GM12878 (cell line): ENCODE measurements around the gene ZNF808. TPM values are rescaled to one million over a fixed set of nuclear protein-coding genes. Genes with fewer than 3 reads are reported as not detected.

Source experiments
- ATAC-seq: fragments of 200-7000 bp; cut with Tn5 transposase; 3 replicates; pipeline ENCODE4 v1.9.1; 2020; ENCODE audit warnings: mild to moderate bottlenecking, moderate library complexity
- BruUV-seq: library from RNA; stranded (reverse); fragments of 400-500 nt; replicated peaks from 2 replicates; lab custom pipeline; 2021; lab: Mats Ljungman, UMichigan
- CTCF ChIA-PET: fragments of 300-600 bp; sonication (Branson Sonifier 250); formaldehyde crosslinking; extraction: SDS; loops from one replicate; lab custom pipeline; 2021; ENCODE audit warnings: inconsistent platforms; lab: Yijun Ruan, JAX
- POLR2A ChIA-PET: fragments of 350-600 bp; formaldehyde crosslinking; extraction: SDS; loops from one replicate; lab custom pipeline; 2021; ENCODE audit warnings: inconsistent platforms; lab: Charles Lee
- RAD21 ChIA-PET: fragments of 300-600 bp; sonication (Branson Sonifier 250); formaldehyde crosslinking; loops from one replicate; lab custom pipeline; 2023; ENCODE audit warnings: antibody characterized with exemption; ENCODE audit not compliant: unreplicated experiment; lab: Charles Lee
- SMC1A ChIA-PET: fragments of 300-600 bp; sonication (Branson Sonifier 250); formaldehyde crosslinking; loops from one replicate; lab custom pipeline; 2023; ENCODE audit not compliant: unreplicated experiment, uncharacterized antibody; lab: Charles Lee
- DNase-seq: peaks from one replicate; pipeline ENCODE4 v3.0.0-alpha.2; 2011; ENCODE audit warnings: low read depth, low spot score
- FAIRE-seq: peaks from 3 replicates; lab custom pipeline; 2011; peaks lifted over from hg19 to GRCh38; lab: Jason Lieb, UNC
- H2AFZ ChIP-seq: 2 replicates; pipeline ENCODE4 v1.6.0; 2011; ENCODE audit warnings: low read depth, low read length, control low read depth; ENCODE audit not compliant: control insufficient read depth
- H3K27ac ChIP-seq: 2 replicates; pipeline ENCODE4 v1.5.1; 2011; ENCODE audit warnings: control low read depth; ENCODE audit not compliant: control insufficient read depth, insufficient read depth
- H3K27me3 ChIP-seq, 2 experiments: replicated peaks in 1 of 2; 2 replicates each; pipeline versions ENCODE4 v1.6.0 to v1.6.1; 2011; ENCODE audit warnings: low read length in 1 of 2; ENCODE audit not compliant: control insufficient read depth in 2 of 2, insufficient read depth in 2 of 2
- H3K36me3 ChIP-seq, 2 experiments: 2 replicates each; pipeline ENCODE4 v1.5.1; 2011; ENCODE audit warnings: low read length in 1 of 2; ENCODE audit not compliant: control insufficient read depth in 2 of 2, insufficient read depth in 2 of 2
- H3K4me1 ChIP-seq: 2 replicates; pipeline ENCODE4 v1.6.1; 2011; ENCODE audit warnings: mild to moderate bottlenecking, low read length, moderate library complexity, mixed read lengths; ENCODE audit not compliant: control insufficient read depth, insufficient read depth
- H3K4me2 ChIP-seq: 2 replicates; pipeline ENCODE4 v1.6.0; 2011; ENCODE audit warnings: control low read depth; ENCODE audit not compliant: control insufficient read depth, insufficient read depth
- H3K4me3 ChIP-seq: fragments of 200-600 bp; sonication (generic); 2 replicates; pipeline ENCODE4 v1.5.1; 2016
- H3K79me2 ChIP-seq: 2 replicates; pipeline ENCODE4 v1.6.0; 2011; ENCODE audit warnings: low read length; ENCODE audit not compliant: control insufficient read depth, insufficient read depth
- H3K9ac ChIP-seq: 2 replicates; pipeline ENCODE4 v1.8.0; 2011; ENCODE audit warnings: low read length, control low read depth, mixed read lengths; ENCODE audit not compliant: control insufficient read depth, insufficient read depth
- H3K9me3 ChIP-seq: replicated peaks from 3 replicates; pipeline ENCODE4 v1.5.1; 2011; ENCODE audit warnings: mild to moderate bottlenecking, low read length; ENCODE audit not compliant: control insufficient read depth, insufficient read depth
- H4K20me1 ChIP-seq: 2 replicates; pipeline ENCODE4 v1.6.0; 2011; ENCODE audit not compliant: control insufficient read depth, insufficient read depth
- CBX5 ChIP-seq: sonication (generic); IDR thresholded peaks from 2 replicates; pipeline ENCODE4 v1.6.1; 2016; ENCODE audit warnings: low read depth, moderate library complexity, mild to moderate bottlenecking, inconsistent platforms
- CHD1 ChIP-seq: IDR thresholded peaks from 2 replicates; pipeline ENCODE4 v1.6.1; 2012; ENCODE audit warnings: low read depth, low read length, improper control_type of control experiment
- CREB1 ChIP-seq: IDR thresholded peaks from 2 replicates; pipeline ENCODE4 v1.6.1; 2012; ENCODE audit warnings: low read depth, mild to moderate bottlenecking, inconsistent platforms
- FOXK2 ChIP-seq: fragments of 450-650 bp; IDR thresholded peaks from 2 replicates; pipeline ENCODE4 v1.6.1; 2017; ENCODE audit warnings: mild to moderate bottlenecking, moderate library complexity
- HDAC6 ChIP-seq: fragments of 200-600 bp; sonication (generic); IDR thresholded peaks from one replicate; pipeline ENCODE4 v1.8.0; 2017; ENCODE audit warnings: antibody characterized with exemption; ENCODE audit not compliant: unreplicated experiment
- JUNB ChIP-seq: IDR thresholded peaks from 2 replicates; pipeline ENCODE4 v1.6.1; 2016; ENCODE audit warnings: antibody characterized with exemption, mild to moderate bottlenecking
- POLR2AphosphoS2 ChIP-seq: IDR thresholded peaks from 2 replicates; pipeline ENCODE4 v1.6.1; 2011; ENCODE audit warnings: low read depth, mild to moderate bottlenecking, low read length, improper control_type of control experiment, moderate library complexity
- RELA ChIP-seq: fragments of 450-650 bp; IDR thresholded peaks from 2 replicates; pipeline ENCODE4 v1.8.0; 2014; ENCODE audit warnings: borderline replicate concordance; ENCODE audit not compliant: partially characterized antibody
- SMC3 ChIP-seq: IDR thresholded peaks from 2 replicates; pipeline ENCODE4 v1.6.1; 2011; ENCODE audit warnings: low read length, improper control_type of control experiment, borderline replicate concordance
- TAF1 ChIP-seq: IDR thresholded peaks from 2 replicates; pipeline ENCODE4 v1.6.1; 2011; ENCODE audit warnings: mild to moderate bottlenecking, low read depth, low read length, borderline replicate concordance
- WRNIP1 ChIP-seq: IDR thresholded peaks from 2 replicates; pipeline ENCODE4 v1.6.1; 2011; ENCODE audit warnings: low read depth, low read length, improper control_type of control experiment, borderline replicate concordance
- WGBS: methylation state at CpG from one replicate; pipeline ENCODE4 v1.1.6; 2016; ENCODE audit warnings: low lambda C conversion rate; ENCODE audit not compliant: insufficient replicate concordance, insufficient coverage; ENCODE audit errors: missing lambda C conversion rate; 5-methylcytosine and 5-hydroxymethylcytosine counted together
- in situ Hi-C: fragments of 300-500 bp; cut with MboI; formaldehyde crosslinking; loops from 9 replicates; pipeline ENCODE4 v1.14.3; 2018; ENCODE audit warnings: mixed read lengths
- intact Hi-C: fragments of 100-400 bp; cut with micrococcal nuclease; formaldehyde crosslinking; loops from one replicate; pipeline ENCODE4 v1.14.2; 2022; ENCODE audit not compliant: unreplicated experiment
- polyA plus RNA-seq, 11 experiments: library from polyadenylated mRNA; depleted of rRNA in 4 of 11; unstranded in 6 of 11; stranded (reverse) in 5 of 11; fragments of >200 nt; fragmentation: Nextera tagmentation in 4 of 11; fragmentation: Illumina TruSeq in 1 of 11; extraction: Ambion mirVana in 4 of 11; extraction: Trizol in 1 of 11; gene quantifications; 1 replicate in 1 of 11; 2 replicates in 10 of 11; pipeline versions ENCODE4 v1.2.1 to v1.2.3, GENCODE V29; 2011 to 2016; ENCODE audit warnings: inconsistent platforms in 2 of 11, missing spikeins in 2 of 11, low read depth in 1 of 11
- total RNA-seq, 4 experiments: library from RNA; depleted of rRNA in 3 of 4; stranded (reverse); fragments of >200 nt in 3 of 4; fragmentation: Illumina TruSeq in 1 of 4; extraction: Trizol in 1 of 4; gene quantifications; 2 replicates each; pipeline versions ENCODE4 v1.2.1 to v1.2.3, GENCODE V29; 2013 to 2021
- TF ChIP-seq, protein P1 (sequence below): fragments of 150-350 bp; IDR thresholded peaks from 2 replicates; pipeline ENCODE4 v1.6.1; 2014; ENCODE audit warnings: mild to moderate bottlenecking, low read depth, low read length
- TF ChIP-seq, protein P2 (sequence below): fragments of 450-650 bp; IDR thresholded peaks from 2 replicates; pipeline ENCODE4 v1.6.1; 2017; ENCODE audit warnings: low read depth, mild to moderate bottlenecking, moderate library complexity
- TF ChIP-seq, protein P3 (sequence below): fragments of 150-350 bp; IDR thresholded peaks from 2 replicates; pipeline ENCODE4 v1.6.1; 2016; ENCODE audit warnings: low read depth, low read length

The ZNF808 gene
- total and polyA plus RNA-seq, 10 of the 15 experiments (the other 5 are each of a cell fraction or from before 2014, with no cell fraction given), result 2.1 to 20.2 (median 7.2) TPM

DNA sequence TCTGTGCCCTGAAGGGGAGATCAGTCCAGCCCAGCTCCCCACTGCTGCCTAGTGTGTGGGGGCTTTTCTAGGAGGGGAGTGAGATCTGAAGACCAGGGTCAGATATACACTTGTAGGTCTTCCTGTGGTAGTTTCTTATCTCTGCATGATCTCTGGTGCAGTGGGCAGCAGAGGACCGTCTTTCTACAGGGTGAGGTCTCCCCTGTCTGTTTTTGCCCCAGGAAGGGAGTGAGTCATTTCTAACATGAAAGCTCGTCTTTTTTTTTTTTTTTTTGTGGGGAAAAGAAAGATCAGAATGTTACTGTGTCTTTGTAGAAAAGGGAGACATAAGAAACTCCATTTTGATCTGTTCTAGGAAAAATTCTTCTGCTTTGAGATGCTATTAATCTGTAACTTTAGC is 8.8 kb upstream of the ZNF808 start:
- ChIA-PET RAD21 (no interaction called here), SMC1A (interaction anchor here (0.6 kb wide), 1 partner anchor 11 kb away, joined by 3 read pairs; no protein-coding TSS in a partner anchor), POLR2A (interaction anchor here (0.6 kb wide), 2 partner anchors 55 to 133 kb away, joined by 3 read pairs; no protein-coding TSS in a partner anchor), CTCF (no interaction called here)
- intact Hi-C loops (no loop called here), in situ Hi-C loops (no loop called here)
- Histone ChIP-seq H3K36me3 (no peaks in the 10 kb centered on the region), H3K4me2 (no peak overlapping the region), H2AFZ (no peak overlapping the region), H3K9ac (no peak overlapping the region), H3K27me3 (no peaks in the 10 kb centered on the region), H3K79me2 (no peaks in the 10 kb centered on the region), H3K4me3 (no peak overlapping the region), H3K4me1 (no peaks in the 10 kb centered on the region), H4K20me1 (no peaks in the 10 kb centered on the region), H3K27ac (no peak overlapping the region), H3K9me3 (no peaks in the 10 kb centered on the region; the same call in 2 of the 3 replicates)
- DNase-seq (no peak), ATAC-seq (no peak), FAIRE-seq (no peak)
- BruUV-seq, result no TSS peak
- 0% methylated on average over 2 of the region's 2 CpGs for WGBS
- TF ChIP-seq, protein P1, sequence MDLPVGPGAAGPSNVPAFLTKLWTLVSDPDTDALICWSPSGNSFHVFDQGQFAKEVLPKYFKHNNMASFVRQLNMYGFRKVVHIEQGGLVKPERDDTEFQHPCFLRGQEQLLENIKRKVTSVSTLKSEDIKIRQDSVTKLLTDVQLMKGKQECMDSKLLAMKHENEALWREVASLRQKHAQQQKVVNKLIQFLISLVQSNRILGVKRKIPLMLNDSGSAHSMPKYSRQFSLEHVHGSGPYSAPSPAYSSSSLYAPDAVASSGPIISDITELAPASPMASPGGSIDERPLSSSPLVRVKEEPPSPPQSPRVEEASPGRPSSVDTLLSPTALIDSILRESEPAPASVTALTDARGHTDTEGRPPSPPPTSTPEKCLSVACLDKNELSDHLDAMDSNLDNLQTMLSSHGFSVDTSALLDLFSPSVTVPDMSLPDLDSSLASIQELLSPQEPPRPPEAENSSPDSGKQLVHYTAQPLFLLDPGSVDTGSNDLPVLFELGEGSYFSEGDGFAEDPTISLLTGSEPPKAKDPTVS, result no peak
- TF ChIP-seq JUNB, result no peak
- no peak for TF ChIP-seq CBX5
- no peak for TF ChIP-seq CREB1
- no peak for TF ChIP-seq TAF1
- TF ChIP-seq WRNIP1, result no peak
- TF ChIP-seq CHD1, result no peak
- TF ChIP-seq POLR2AphosphoS2, result no peak
- no peak for TF ChIP-seq RELA
- TF ChIP-seq FOXK2, result no peak
- TF ChIP-seq, protein P2, sequence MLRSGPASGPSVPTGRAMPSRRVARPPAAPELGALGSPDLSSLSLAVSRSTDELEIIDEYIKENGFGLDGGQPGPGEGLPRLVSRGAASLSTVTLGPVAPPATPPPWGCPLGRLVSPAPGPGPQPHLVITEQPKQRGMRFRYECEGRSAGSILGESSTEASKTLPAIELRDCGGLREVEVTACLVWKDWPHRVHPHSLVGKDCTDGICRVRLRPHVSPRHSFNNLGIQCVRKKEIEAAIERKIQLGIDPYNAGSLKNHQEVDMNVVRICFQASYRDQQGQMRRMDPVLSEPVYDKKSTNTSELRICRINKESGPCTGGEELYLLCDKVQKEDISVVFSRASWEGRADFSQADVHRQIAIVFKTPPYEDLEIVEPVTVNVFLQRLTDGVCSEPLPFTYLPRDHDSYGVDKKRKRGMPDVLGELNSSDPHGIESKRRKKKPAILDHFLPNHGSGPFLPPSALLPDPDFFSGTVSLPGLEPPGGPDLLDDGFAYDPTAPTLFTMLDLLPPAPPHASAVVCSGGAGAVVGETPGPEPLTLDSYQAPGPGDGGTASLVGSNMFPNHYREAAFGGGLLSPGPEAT, result no peak
- TF ChIP-seq HDAC6, result no peak
- TF ChIP-seq, protein P3, sequence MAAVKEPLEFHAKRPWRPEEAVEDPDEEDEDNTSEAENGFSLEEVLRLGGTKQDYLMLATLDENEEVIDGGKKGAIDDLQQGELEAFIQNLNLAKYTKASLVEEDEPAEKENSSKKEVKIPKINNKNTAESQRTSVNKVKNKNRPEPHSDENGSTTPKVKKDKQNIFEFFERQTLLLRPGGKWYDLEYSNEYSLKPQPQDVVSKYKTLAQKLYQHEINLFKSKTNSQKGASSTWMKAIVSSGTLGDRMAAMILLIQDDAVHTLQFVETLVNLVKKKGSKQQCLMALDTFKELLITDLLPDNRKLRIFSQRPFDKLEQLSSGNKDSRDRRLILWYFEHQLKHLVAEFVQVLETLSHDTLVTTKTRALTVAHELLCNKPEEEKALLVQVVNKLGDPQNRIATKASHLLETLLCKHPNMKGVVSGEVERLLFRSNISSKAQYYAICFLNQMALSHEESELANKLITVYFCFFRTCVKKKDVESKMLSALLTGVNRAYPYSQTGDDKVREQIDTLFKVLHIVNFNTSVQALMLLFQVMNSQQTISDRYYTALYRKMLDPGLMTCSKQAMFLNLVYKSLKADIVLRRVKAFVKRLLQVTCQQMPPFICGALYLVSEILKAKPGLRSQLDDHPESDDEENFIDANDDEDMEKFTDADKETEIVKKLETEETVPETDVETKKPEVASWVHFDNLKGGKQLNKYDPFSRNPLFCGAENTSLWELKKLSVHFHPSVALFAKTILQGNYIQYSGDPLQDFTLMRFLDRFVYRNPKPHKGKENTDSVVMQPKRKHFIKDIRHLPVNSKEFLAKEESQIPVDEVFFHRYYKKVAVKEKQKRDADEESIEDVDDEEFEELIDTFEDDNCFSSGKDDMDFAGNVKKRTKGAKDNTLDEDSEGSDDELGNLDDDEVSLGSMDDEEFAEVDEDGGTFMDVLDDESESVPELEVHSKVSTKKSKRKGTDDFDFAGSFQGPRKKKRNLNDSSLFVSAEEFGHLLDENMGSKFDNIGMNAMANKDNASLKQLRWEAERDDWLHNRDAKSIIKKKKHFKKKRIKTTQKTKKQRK, result no peak
- no peak for TF ChIP-seq SMC3
